Lower leg skin (tissue), 4 donors: ENCODE data around the gene FILIP1L. TPM values are rescaled to one million over a fixed set of nuclear protein-coding genes. Genes with fewer than 3 reads are reported as not detected.

Source experiments
- DNase-seq, 2 donors: peaks; one replicate each; pipeline ENCODE4 v3.0.0-alpha.2; 2019; ENCODE audit warnings: low spot score in 2 of 2
- H3K4me3 ChIP-seq: fragments of 200-600 bp; sonication (generic); 2 replicates; pipeline ENCODE4 v1.5.1; 2017; ENCODE audit warnings: mild to moderate bottlenecking, low read depth; ENCODE audit not compliant: poor library complexity, severe bottlenecking
- CTCF ChIP-seq, 3 donors: fragments of 450-650 bp; IDR thresholded peaks; one replicate each; pipeline ENCODE4 v1.5.1; 2016; ENCODE audit warnings: antibody characterized with exemption in 3 of 3, mild to moderate bottlenecking in 3 of 3, moderate library complexity in 2 of 3
- POLR2A ChIP-seq, 2 donors: fragments of 450-650 bp; IDR thresholded peaks; one replicate each; pipeline ENCODE4 v1.6.1; 2016 to 2017; ENCODE audit warnings: antibody characterized with exemption in 2 of 2, mild to moderate bottlenecking in 1 of 2, moderate library complexity in 1 of 2
- WGBS, 2 donors: methylation state at CpG; one replicate each; pipeline ENCODE4 v1.1.5; 2018; 5-methylcytosine and 5-hydroxymethylcytosine counted together
- intact Hi-C: fragments of 100-400 bp; cut with DNase I; formaldehyde crosslinking; loops from one replicate; pipeline ENCODE4 v1.15.0; 2023; ENCODE audit warnings: low total_unique reads
- total RNA-seq, 4 donors: library from RNA; depleted of rRNA; stranded (reverse); fragments of >200 nt; gene quantifications; one replicate each; pipeline ENCODE4 v1.1.0, GENCODE V29; 2016

Gene FILIP1L
- total RNA-seq, 4 donors from 2014 or later: 17.5 to 33.9 (median 22.1) TPM

DNA sequence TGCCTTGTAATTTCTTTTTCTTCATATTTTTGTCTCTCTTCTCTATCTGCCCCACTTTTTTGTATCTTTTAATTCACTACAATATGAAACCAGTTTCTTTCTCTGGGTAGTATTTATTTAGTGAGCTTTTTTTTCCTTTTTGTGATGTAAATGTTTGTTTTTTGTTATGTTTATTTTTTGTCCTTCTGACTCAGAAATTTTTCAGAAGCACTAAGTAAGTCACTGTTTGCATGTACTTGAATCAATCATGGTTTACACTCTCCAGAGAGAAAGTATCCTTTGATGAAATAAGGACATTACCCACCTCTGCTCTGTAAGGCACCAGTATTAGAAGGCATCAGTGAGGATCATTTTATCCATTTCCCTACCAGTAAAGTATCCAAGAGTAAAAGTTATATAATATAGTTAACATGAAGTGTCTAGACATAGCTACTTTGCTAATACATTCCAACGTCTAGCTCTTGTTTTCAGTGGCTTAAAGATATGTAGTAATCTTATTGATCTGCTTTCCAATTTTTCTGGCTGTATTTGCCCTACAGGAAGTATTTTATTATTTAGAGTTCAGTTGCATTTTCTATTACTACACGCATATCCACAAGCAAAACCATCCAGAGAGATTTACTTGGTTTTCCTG is 25.4 kb downstream of the FILIP1L start:
- TF ChIP-seq POLR2A (IDR thresholded peaks at IDR 0.05) (no peak), CTCF (IDR thresholded peaks at IDR 0.05) (no peak)
- 78% methylated on average over 2 of the region's 2 CpGs for WGBS, 2 donors
- no peak for DNase-seq
- no peak overlapping the region for H3K4me3 ChIP-seq
- intact Hi-C loops: no loop called here

DNA sequence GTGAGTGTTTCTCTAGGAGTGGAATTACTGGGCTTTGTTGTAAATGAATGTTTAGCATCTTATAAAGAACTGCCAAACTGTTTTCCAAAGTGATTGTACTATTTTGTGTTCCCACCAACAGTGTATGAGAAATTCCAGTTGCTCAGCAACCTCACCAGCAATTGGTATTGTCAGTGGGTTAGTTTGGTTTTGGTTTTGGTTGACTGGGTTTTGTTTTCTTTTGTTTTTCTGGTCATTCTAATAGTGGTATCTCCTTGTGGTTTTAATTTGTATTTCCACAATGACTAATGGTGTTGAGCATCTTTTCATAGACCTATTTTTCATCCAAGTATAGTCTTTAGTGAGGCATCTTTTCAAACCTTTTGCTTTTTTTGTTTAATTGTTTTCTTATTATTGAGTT is 27.1 kb downstream of the FILIP1L start:
- no peak for DNase-seq
- intact Hi-C loops: no loop called here
- no peak overlapping the region for H3K4me3 ChIP-seq

GRCh38 chr3:100086401-100086800 is 27.9 kb downstream of the FILIP1L start:
- 41 to 51% methylated on average over 1 of the region's 1 CpG for WGBS, 2 donors
- no peak for DNase-seq
- H3K4me3 ChIP-seq: no peak overlapping the region
- intact Hi-C loops: no loop called here
- TF ChIP-seq CTCF (IDR thresholded peaks at IDR 0.05) (no peak), POLR2A (IDR thresholded peaks at IDR 0.05) (no peak)

More for the DNA sequence above, 27.1 kb downstream of the FILIP1L start:
- no peak for TF ChIP-seq CTCF (IDR thresholded peaks at IDR 0.05)
- TF ChIP-seq POLR2A (IDR thresholded peaks at IDR 0.05): no peak

DNA sequence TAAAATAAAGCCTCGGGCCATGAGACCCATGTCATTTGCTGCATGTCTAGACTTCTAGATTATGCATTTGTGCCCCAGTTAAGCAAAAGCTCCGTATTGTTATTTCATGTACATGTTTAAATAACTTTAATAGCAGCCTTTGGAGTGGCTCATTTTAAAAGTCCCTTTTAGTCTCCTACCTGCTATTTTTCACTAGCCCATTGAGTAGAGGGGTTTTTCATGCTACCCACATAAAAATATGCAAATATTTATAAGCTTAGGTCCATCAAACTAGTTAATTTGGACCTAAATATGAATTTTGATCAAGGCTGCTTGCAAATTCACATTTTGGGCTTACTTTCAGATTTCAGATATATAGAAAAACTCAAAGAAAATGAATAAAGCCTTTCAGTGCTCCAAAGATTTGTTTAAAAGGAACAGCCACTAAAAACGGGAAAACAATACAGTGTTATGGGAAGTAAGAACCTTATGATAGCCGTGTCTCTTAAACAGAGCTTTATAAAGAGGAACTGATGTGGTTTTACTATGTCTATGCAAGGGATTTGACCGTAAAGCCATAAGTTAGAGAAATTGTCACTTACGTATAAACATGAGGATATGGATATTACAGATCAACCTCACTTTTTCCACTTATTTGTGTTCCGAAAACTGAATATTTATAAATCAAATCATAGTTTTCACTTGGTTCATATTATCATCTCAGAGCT is 30.0 kb downstream of the FILIP1L start:
- WGBS, 2 donors: 89 to 91% methylated on average over 7 of the region's 7 CpGs
- intact Hi-C loops: no loop called here
- DNase-seq: no peak
- H3K4me3 ChIP-seq: no peak overlapping the region
- TF ChIP-seq CTCF (IDR thresholded peaks at IDR 0.05): no peak
- TF ChIP-seq POLR2A (IDR thresholded peaks at IDR 0.05): no peak

DNA sequence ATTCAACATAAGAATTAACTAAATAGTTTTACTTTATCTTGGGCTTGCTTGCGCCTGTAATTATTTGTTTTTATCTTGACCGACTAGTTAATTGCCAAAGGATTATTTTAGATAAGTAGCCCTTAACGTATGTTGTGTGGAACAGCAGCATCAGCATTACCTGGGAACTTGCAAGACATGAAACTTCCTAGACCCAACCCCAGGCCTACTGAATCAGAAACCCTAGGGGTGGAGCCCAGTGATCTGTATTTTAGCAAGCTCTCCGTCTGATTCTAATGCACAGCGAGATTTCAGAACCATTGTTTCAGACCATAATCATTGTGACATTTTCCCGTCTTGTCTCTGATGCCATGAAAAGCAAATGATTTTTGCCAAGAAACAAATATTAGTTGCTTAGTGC is 31.1 kb downstream of the FILIP1L start:
- TF ChIP-seq CTCF (IDR thresholded peaks at IDR 0.05) (no peak), POLR2A (IDR thresholded peaks at IDR 0.05) (no peak)
- DNase-seq: no peak
- intact Hi-C loops: no loop called here
- WGBS, 2 donors: 95% methylated on average over 6 of the region's 6 CpGs
- H3K4me3 ChIP-seq: no peak overlapping the region
